Measurements from ENCODE around the gene CTBS.

CTBS gene, protein sequence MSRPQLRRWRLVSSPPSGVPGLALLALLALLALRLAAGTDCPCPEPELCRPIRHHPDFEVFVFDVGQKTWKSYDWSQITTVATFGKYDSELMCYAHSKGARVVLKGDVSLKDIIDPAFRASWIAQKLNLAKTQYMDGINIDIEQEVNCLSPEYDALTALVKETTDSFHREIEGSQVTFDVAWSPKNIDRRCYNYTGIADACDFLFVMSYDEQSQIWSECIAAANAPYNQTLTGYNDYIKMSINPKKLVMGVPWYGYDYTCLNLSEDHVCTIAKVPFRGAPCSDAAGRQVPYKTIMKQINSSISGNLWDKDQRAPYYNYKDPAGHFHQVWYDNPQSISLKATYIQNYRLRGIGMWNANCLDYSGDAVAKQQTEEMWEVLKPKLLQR

DNA sequence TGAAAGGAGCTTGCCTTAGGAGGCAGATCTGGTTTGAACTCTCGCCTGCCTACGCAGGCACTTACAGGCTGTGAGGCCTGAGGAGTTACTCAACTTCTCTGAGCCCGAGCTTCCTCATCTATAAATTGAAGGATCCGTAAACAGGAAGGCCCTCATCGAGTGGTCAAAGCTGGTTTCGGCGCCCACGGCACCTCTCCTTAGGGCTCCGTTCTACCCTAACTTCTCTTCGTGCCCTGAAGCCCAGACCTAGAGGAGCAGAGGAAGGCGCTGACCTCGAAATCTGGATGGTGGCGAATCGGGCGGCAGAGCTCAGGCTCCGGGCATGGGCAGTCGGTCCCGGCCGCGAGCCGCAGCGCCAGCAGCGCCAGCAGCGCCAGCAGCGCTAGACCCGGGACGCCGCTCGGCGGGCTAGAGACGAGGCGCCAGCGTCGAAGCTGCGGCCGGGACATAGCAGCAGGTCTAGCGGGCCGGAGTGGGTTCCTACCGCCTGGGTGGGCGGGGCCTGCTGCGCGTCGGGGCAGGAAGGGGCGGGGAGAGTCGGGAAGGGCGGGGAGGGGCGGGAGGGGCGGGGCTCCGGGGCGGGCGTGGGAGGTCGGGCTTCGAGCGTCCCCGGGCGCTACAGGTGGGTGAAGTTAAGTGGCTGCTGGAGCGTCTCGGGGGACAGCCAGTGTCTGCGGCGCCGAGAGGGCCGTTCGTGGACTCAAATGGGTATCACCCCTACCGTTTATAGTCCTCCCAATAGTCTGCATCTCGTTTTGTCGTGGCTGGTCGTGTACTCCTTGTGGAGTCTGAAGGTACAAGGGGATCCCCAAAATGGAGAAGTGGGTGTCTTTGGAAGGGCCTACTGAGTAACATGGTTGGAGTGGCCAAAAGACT lies at the start of gene CTBS:
Gene CTBS (minus strand): TSS at position 474 of the 876 bp plus-strand sequence. CDS start 25 bp downstream, at position 449.
- in situ Hi-C loops (cut with MboI; ENCODE audit: low sequenced_read_pairs): no loop called here

GRCh38 chr1:84621553-84621952 lies 47.3 kb upstream of the CTBS start:
- in situ Hi-C loops (cut with MboI; ENCODE audit: low sequenced_read_pairs): loop anchor here (25.0 kb wide), 1 partner anchor 484 kb away; the partner anchor contains the start of gene PRKACB

DNA sequence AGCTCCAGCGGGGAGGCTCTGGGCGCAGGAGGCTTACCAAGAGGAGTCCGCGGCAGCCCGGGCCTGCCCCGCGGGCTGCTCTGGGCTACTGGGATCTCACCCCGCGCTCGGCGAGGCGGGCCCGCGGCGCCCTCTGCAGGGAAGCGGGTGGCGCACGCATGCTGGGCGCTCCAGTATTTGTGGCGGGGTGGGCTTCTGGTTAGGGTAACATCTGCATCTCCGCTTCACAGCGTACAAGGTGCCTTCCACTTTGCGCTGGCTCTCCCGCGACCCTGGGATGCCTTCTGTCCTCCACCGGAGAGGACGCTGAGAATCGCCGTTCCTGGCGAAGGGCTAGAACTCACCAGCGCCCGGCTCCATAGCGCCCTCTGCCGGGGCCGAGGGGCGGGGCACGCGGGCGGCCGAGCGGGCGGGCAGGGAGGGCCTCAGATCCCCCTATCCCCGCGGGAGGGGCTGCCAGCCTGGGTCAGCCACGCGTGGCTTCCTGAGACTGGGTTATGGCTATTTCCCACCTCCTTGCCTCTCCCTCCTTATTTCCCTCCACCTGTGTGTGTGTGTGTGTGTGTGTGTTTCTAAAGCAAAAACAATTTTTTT lies 46.6 kb upstream of the CTBS start:
- in situ Hi-C loops (cut with MboI; ENCODE audit: low sequenced_read_pairs): loop anchor here (25.0 kb wide), 1 partner anchor 484 kb away; the partner anchor contains the start of gene PRKACB

GRCh38 chr1:84619383-84620102 lies 45.3 kb upstream of the CTBS start:
- in situ Hi-C loops (cut with MboI; ENCODE audit: low sequenced_read_pairs): loop anchor here (25.0 kb wide), 1 partner anchor 482 kb away; the partner anchor contains the start of gene PRKACB

GRCh38 chr1:84617349-84617748 lies 43.1 kb upstream of the CTBS start:
- in situ Hi-C loops (cut with MboI; ENCODE audit: low sequenced_read_pairs): loop anchor here (25.0 kb wide), 1 partner anchor 480 kb away; the partner anchor contains the start of gene PRKACB

- in situ Hi-C loops (cut with MboI; ENCODE audit: low sequenced_read_pairs): loop anchor here (25.0 kb wide), 1 partner anchor 478 kb away; the partner anchor contains the start of gene PRKACB
These were observed 41.5 kb upstream of the CTBS start for GRCh38 chr1:84615790-84616189.

GRCh38 chr1:84613887-84614286 lies 39.6 kb upstream of the CTBS start:
- in situ Hi-C loops (cut with MboI; ENCODE audit: low sequenced_read_pairs): loop anchor here (25.0 kb wide), 1 partner anchor 477 kb away; the partner anchor contains the start of gene PRKACB

DNA sequence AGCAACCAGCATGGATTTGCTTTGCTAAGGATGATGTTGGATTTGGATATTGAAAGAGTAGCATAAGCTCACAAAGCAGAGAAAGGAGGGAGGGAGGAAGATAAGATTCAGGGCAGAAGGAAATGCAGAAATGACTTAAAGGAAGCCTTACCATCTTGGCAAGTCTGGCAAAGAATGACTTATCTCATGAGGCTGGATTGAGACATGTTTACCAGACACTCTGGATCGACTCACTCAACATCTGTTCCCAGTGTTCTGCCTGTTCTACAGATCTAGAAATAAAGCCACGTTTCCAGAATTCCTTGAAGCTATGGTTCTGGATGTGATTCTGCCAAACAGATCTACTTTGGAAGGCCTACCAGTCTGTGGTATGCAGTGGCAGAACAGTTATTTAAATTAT lies 38.8 kb upstream of the CTBS start:
- in situ Hi-C loops (cut with MboI; ENCODE audit: low sequenced_read_pairs): loop anchor here (25.0 kb wide), 1 partner anchor 476 kb away; the partner anchor contains the start of gene PRKACB

DNA sequence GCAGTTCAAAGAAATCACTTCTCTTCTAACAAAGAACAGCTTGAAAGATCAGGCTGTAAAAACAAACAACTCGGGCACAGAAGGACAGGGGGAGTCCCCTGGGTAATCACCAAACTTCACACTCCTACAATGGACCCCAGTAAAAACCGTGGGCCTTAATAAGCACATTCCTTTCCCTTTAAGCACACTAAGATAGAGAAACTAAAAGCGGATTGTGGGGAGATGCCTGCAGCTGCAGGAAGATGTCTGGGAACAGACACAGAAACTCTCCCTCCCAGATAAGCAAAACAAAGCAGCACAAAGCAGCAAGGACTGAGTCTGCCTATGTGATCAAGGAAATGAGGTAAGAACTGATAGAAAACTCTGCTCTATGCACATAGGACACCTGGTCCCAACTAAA lies 37.6 kb upstream of the CTBS start:
- in situ Hi-C loops (cut with MboI; ENCODE audit: low sequenced_read_pairs): loop anchor here (25.0 kb wide), 1 partner anchor 474 kb away; the partner anchor contains the start of gene PRKACB

DNA sequence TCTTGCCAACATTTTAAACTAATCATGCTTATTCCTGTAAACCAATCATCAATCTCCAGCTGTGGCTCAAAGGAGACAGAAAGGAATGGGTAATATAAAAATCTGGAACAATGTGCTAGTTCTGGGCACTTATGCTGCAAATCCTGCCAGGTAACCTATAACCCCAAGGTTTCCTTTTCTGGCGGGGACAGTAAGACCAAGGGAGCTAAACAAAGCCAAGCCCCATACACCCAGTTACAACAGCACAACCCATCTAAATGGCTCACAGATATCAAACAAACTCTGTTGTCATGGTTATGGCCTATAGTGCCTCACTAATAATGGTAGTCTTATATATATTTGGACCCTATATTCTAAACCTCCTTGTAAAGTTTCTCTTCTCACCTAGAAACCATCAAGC lies 36.9 kb upstream of the CTBS start:
- in situ Hi-C loops (cut with MboI; ENCODE audit: low sequenced_read_pairs): loop anchor here (25.0 kb wide), 1 partner anchor 474 kb away; the partner anchor contains the start of gene PRKACB

- in situ Hi-C loops (cut with MboI; ENCODE audit: low sequenced_read_pairs): loop anchor here (25.0 kb wide), 1 partner anchor 470 kb away; the partner anchor contains the start of gene PRKACB
These were observed 32.7 kb upstream of the CTBS start for GRCh38 chr1:84606977-84607376.

- in situ Hi-C loops (cut with MboI; ENCODE audit: low sequenced_read_pairs): loop anchor here (25.0 kb wide), 1 partner anchor 468 kb away; the partner anchor contains the start of gene PRKACB
These were observed 30.9 kb upstream of the CTBS start for GRCh38 chr1:84605157-84605556.

DNA sequence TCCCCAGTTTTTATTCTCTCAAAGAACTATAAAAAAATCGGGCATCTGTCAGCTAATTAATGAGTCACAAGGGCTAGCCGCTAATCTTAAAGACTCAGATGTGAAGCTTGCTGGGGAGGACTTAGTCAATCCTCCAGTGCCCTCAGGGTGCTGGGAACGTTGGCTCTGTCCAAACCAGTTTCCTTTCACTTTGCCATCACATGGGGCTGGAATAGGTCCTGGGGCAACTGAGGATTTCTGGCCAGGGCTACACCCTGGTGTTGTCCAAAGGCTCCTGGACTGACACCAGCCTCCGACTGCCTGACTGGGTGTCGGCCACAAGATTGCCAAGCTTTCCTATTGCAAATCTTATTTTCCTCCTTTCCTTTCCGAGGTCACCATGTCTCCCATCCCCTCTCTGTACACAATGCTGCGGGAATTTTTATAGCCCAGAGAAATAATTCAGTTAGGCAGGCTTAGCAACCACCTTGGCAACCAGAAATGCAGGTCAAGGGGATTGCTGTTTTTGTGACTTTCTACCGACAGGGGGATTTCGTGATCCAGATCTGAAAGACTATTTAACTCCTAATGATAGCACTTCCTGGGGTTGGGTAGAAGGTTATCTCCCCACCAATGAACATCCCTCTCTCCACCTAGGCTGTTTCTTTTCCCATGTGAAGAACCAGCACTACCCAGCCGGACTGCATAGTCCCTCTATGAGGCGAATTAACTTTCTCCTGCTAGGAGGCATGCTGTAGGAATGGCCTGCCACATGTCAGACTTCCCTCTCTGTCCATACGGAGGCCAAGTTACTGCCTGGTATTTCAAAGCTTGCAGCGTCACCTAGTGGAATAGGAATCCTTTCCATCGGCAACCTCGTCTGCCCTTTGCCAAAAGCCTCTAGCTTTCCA lies 29.9 kb upstream of the CTBS start:
- in situ Hi-C loops (cut with MboI; ENCODE audit: low sequenced_read_pairs): loop anchor here (25.0 kb wide), 1 partner anchor 467 kb away; the partner anchor contains the start of gene PRKACB

- in situ Hi-C loops (cut with MboI; ENCODE audit: low sequenced_read_pairs): loop anchor here (25.0 kb wide), 1 partner anchor 466 kb away; the partner anchor contains the start of gene PRKACB
These were observed 29.0 kb upstream of the CTBS start for GRCh38 chr1:84603223-84603622.

- in situ Hi-C loops (cut with MboI; ENCODE audit: low sequenced_read_pairs): loop anchor here (25.0 kb wide), 1 partner anchor 463 kb away; the partner anchor contains the start of gene PRKACB
These were observed 26.6 kb upstream of the CTBS start for GRCh38 chr1:84600796-84601195.

GRCh38 chr1:84598846-84599741 lies 24.9 kb upstream of the CTBS start:
- in situ Hi-C loops (cut with MboI; ENCODE audit: low sequenced_read_pairs): no loop called here

DNA sequence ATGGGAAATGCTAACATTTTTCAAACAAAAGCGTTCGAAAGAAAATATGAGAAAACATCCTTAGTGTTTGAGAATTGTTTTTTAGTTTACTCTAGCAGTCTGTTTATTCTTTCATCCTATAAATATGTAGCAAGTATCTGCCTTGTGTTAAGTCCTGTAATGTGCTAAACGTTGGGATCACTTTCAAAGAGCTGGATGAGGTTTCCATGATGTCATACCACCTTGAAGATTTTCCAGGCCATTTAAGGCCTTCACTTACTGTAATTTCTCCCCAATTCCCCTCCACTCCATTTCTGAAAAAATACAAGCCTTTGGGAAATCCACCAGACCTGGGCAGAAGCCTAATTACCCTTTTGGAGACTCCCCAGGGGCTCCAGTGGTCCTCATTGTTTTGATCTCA lies 24.2 kb upstream of the CTBS start:
- in situ Hi-C loops (cut with MboI; ENCODE audit: low sequenced_read_pairs): no loop called here

- in situ Hi-C loops (cut with MboI; ENCODE audit: low sequenced_read_pairs): no loop called here
These were observed 22.8 kb upstream of the CTBS start for GRCh38 chr1:84597011-84597410.

Data from HL-60/S4 treated with retinoic acid at 250 ng/mL for 4 days and 3 days (cell line).